Measurements from ENCODE around the gene MEIS3. TPM values are rescaled to one million over a fixed set of nuclear protein-coding genes. Genes with fewer than 3 reads are reported as not detected.
A peak's percentile ranks its signal among the peaks of the same experiment; 100 is the strongest.

Gene MEIS3
- total RNA-seq, 1 experiment from 2014 or later: 0.63 TPM

DNA sequence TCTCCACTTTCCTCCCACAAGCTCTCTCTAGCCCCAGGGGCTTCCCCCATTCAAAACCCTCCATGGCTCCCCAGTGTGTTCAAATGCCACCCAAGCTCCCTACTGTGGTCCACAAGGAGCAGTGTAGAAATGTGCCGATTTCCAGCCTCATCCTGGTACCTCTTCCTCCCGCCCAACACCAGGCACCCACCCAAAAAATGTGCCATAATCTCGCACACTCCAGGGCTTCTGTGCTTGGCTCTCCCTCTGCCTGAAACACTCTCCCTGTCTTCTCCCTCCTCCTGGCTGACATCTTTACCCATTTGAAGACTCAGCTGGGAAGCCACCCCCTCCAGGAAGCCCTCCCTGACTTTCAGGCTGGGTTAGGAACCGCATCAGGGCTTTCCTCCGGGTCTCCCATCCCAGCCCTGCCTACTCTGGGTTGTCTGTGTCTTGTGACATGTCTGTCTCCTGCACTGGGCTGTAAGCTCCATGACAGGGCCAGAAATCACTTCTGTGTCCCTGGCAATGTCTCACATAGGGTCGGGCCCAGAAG, 16.6 kb upstream of the MEIS3 start:
- no peak for DNase-seq (ENCODE audit: low read depth)

GRCh38 chr19:47435196-47435595, 15.9 kb upstream of the MEIS3 start:
- DNase-seq (ENCODE audit: low read depth): no peak

GRCh38 chr19:47434088-47434487, 14.8 kb upstream of the MEIS3 start:
- no peak for DNase-seq (ENCODE audit: low read depth)

DNA sequence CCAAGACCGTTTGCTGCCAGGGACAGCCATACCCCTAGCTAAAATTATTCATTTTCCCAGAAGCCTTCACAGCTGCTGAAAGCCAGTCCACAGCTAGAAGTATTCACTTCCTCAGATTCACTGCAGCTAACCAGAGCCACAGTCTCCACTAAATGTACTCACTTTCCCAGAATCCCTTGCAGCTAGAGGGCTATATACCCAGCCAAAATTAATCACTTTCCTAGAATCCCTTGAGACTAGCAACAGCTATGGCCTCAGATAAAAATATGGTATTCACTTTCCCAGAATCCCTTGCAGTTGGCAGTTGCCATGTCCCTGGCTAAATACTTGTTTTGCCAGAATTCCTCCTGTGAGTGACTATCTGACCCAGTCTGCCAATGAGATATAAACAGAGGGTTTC, 13.8 kb upstream of the MEIS3 start:
- DNase-seq (ENCODE audit: low read depth): no peak

DNA sequence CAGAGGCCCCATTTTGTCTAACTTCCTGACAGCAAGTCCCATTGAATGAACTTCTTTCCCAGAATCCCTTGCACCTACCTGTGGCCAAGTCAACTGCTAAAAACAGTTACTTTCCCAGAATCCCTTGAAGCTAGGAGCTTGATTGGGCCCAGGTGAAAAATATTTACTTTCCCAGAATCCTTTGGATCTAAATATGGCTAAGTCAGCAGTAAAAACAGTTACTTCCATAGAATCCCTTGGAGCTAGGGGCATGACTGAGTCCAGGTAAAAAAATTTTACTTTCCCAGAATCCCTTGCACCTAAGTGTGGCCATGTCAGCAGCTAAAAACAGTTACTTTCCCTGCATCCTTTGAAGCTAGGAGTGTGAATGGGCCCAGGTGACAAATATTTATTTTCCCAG, 13.2 kb upstream of the MEIS3 start:
- DNase-seq (ENCODE audit: low read depth): no peak

DNA sequence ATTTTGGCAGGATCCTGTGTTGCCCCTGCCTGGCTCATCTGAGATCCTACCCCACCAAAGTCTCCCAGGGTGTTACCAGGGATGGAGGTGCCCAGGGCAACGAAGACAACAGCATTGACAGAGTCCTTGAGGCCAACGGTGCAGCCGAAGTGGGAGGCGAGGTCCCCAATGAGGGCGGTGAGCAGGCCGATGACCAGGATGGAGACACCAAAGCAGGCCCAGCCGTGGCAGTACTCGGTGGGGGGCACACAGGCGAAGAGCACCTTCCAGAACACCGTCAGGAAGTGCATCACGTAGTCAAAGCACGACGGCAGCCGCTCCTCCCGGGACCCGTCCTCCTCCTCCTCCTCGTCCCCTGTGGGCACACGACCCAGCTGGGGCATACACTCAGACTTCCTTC, 12.8 kb upstream of the MEIS3 start:
- DNase-seq (ENCODE audit: low read depth): no peak

DNA sequence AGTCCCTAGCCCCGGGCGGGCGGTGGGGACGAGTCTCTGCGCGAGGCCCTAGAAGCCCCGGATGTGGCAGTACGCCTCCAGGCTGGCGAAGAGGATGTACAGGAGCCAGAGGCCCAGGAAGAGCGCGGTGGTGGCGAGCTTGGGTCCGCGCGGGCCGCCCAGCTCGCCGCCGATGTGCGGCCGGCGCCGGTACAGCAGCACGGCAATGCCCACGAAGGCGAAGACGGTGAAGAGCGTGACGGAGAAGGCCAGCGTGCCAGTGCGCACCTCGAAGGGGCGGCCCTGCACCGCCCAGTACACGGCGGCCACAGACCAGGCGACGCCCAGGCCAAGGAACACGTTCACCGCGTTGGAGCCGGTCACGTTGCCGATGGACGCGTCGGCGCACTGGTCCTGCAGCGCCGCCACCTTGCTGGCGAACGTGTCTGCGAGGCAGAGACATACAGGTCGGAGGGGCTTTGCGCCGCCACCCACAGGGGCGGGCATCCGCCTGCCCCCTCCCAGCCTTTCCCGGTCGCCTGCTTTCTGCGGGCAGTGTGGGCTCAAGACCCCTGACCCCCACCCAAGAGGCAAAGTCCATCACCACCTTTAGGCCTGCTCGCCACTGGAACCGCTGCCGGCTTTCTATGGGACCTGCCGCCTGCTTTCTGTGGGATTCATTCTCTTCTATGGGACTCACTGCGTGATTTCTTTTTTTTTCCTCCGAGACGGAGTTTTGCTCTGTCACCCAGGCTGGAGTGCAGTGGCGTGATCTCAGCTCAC, 10.9 kb upstream of the MEIS3 start:
- no peak for DNase-seq (ENCODE audit: low read depth)

DNA sequence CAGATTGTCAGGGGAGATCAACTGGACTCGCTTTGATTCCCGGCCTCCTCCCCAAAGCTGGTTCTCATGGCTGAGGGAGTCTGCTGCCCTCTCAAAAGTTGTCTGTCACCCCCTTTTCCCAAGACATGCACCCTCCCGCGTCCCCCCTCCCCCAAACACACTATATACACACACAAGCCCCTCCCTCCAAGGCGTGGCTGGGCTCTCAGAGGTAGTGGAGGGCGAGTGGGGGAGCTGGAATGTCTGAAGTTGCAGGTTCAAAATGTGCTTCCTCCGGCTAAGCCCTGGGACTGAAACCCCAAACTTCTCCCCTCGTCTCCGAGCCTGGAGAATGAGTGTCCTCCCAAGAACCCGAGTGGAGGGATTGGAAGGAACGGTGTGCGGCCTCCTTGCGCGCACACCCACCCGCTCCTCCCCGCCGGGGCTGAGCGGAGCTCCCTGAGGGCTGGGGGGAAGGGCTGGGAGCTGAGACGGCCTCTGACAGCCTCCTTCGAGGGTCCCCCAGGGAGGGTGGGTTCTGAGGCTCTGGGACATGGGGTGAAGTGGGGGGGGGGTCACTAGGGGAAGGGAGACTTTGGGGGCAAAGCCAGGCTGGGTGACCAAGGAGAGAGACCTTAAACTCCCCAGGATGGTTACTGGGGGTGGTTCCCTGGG, 9.9 kb upstream of the MEIS3 start:
- DNase-seq (ENCODE audit: low read depth): no peak

DNA sequence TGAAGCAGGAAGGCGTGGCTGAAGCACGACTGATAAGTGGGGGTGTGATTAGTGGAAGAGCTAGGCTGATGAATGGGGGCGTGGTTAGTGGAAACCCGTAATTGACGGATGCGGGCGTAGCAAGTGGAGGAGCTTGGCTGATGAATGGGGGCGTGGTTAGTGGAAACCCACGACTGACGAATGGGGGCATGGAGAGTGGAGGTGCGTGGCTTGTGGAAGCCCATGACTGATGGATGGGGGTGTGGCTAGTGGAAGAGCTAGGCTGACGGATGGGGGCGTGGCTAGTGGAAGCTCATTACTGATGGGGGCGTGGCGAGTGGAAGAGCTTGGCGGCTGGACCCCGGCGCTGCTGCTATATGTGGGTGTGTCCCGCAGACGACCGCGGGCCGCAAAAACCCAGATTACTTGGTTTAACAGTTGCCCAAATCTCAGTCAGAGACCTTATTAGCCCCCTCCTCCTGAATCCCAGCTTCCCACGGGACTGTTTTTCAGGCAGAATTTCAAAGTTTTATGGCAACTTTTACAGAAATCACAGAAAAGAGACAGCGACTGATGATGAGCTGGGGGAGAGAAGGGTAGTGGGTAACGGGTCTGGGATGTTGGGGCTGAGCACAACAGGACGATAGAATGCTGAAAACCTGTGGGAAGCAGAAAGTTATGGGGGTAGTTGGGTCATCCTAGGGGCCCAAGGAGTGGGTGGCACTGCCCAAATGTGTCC, 9.0 kb upstream of the MEIS3 start:
- DNase-seq (ENCODE audit: low read depth): peak; percentile 99

GRCh38 chr19:47427241-47428176, 8.2 kb upstream of the MEIS3 start:
- peak; percentile 81 for DNase-seq (ENCODE audit: low read depth)

DNA sequence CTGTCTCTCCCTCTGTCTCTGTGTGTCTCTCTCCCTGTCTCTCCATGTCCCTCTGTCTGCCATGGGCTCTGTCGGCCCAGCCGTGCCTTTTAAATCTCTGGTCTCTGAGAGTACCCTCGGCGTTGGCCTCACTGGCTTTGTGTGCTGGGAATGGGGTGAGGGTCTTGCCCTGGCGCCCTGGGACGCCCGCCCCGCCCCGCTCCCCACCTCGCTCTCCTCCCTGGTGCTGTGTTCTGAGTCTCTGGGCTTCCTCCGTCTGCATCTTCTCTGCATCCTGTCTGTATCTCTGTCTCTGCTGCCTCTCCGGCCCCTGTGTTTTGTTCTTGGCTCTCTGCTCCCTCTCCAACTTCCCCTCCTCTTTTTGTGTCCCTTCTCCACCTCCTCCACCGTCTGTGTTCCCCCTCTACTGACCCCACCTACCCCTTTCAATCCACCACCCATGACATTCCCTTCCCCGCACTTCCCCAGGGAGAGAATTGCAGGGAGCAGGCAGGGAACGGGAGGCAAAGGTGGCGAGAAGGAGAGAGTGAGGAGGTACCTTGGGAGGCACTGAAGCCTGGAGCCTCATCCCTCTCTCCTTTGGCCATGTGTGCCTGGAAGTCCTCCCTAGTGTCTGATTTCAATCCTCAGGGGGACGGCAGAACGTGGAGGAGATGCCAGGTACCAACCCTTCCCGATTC, 4.0 kb upstream of the MEIS3 start:
- no peak for DNase-seq (ENCODE audit: low read depth)

DNA sequence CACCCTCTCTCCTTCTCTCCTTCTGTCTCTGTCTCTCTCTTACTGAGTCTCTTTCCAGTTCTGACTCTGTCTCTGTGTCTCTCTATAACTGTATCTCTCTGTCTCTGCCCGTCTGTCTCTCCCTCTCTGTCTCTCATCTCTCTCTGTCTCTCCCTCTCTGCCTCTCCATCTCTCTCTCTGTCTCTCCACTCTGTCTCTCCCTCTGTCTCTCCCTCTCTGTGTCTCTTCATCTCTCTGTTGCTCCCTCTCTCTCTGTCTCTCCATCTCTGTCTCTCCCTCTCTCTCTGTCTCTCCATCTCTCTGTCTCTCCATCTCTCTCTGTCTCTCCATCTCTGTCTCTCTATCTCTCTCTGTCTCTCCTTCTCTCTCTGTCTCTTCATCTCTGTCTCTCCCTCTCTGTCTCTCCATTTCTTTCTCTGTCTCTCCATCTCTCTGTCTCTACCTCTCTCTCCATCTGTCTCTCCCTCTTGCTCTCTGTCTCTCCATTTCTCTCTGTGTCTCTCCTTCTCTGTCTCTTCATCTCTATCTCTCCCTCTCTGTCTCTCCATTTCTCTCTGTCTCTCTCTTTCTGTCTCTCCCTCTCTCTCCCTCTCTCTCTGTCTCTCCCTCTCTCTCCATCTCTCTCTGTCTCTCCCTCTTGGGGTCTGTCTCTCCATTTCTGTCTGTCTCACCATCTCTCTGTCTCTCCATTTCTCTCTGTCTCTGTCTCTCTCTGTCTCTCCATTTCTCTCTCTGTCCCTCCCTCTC, 3.3 kb upstream of the MEIS3 start:
- no peak for DNase-seq (ENCODE audit: low read depth)

DNA sequence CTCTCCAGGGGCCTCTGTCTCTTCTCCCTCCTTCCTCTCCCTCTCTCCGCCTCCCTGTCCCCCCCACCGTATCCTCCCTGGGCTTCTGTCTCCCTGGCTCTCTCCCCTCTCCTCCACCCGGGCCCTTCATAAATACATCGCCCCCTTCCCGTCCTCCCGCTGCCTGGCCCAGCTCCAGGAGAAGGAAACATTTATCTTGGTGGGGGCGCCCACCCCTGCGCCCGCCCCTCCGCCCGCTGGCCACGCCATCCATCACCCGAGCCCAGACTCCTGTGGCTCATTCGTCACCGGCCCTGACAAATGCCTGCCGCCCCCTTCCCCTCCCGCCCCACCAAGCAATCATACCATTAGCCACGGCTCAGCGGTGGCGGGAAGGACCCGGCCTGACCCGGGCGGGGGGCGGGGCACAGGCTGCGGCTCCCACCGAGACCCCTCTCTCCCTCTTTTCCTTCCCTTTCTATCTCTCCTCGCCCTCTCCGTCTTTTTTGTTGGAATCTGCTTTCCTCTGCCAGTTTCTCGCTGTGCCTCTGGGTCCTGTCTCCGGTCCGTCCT, 2.6 kb upstream of the MEIS3 start:
- DNase-seq (ENCODE audit: low read depth): peak; percentile 62

GRCh38 chr19:47421244-47421786, 2.0 kb upstream of the MEIS3 start:
- no peak for DNase-seq (ENCODE audit: low read depth)

GRCh38 chr19:47419789-47420188, 462 bp upstream of the MEIS3 start:
- DNase-seq (ENCODE audit: low read depth): no peak

DNA sequence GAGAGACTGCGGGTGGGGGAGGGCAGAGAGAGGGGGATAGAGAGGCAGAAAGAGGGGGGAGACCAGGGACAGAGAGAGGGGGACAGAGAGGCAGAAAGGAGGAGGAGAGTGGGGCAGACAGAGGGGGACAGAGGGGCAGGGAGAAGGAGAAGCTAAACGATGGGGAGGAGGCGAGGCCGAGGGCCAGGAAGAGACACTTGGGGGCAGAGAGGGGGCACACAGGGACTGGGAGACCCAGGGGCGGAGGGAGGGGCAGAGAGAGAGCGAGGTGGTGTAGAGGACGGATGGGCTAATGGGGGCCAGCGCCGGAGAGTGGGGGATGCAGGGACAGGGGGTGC, 666 bp downstream of the MEIS3 start:
- DNase-seq (ENCODE audit: low read depth): no peak

GRCh38 chr19:47417746-47418691, 1.3 kb downstream of the MEIS3 start:
- DNase-seq (ENCODE audit: low read depth): no peak

GRCh38 chr19:47417107-47417745, 2.1 kb downstream of the MEIS3 start:
- no peak for DNase-seq (ENCODE audit: low read depth)
